GM06990 (cell line): ENCODE results near the gene TRAPPC2B.
A peak's percentile ranks its signal among the peaks of the same experiment; 100 is the strongest.

Source experiments
- DNase-seq: peaks from one replicate; pipeline ENCODE4 v3.0.0-alpha.2; 2011; ENCODE audit not compliant: insufficient read length; ENCODE audit errors: extremely low read depth
- H3K27me3 ChIP-seq: replicated peaks from 2 replicates; pipeline ENCODE4 v1.6.0; 2011; ENCODE audit warnings: low read length; ENCODE audit not compliant: control insufficient read depth, insufficient read depth
- H3K36me3 ChIP-seq: 2 replicates; pipeline ENCODE4 v1.5.1; 2011; ENCODE audit warnings: low read length; ENCODE audit not compliant: control insufficient read depth, insufficient read depth
- H3K4me3 ChIP-seq: replicated peaks from 2 replicates; pipeline ENCODE4 v1.5.1; 2011; ENCODE audit warnings: low read depth, mild to moderate bottlenecking, control low read depth, low read length
- CTCF ChIP-seq: IDR thresholded peaks from 2 replicates; pipeline ENCODE4 v1.5.1; 2011; ENCODE audit warnings: low read length, control low read depth, mild to moderate bottlenecking, inconsistent platforms; ENCODE audit not compliant: insufficient read depth, poor library complexity, severe bottlenecking

Gene TRAPPC2B

GRCh38 chr19:57321116-57321515, 42.2 kb upstream of the TRAPPC2B start:
- TF ChIP-seq CTCF, result no peak
- Histone ChIP-seq H3K27me3 (no peaks in the 10 kb centered on the region), H3K36me3 (peaks cover 5% of the 10 kb centered on the region), H3K4me3 (peak overlapping the region; percentile 74)
- DNase-seq, result no peak

GRCh38 chr19:57321751-57322150, 41.6 kb upstream of the TRAPPC2B start:
- no peak for DNase-seq
- no peaks in the 10 kb centered on the region for H3K27me3 ChIP-seq

GRCh38 chr19:57324992-57325391, 38.4 kb upstream of the TRAPPC2B start:
- Histone ChIP-seq H3K36me3 (peaks cover 17% of the 10 kb centered on the region), H3K27me3 (no peaks in the 10 kb centered on the region), H3K4me3 (no peak overlapping the region)
- no peak for DNase-seq
- no peak for TF ChIP-seq CTCF

More at GRCh38 chr19:57321751-57322150, 41.6 kb upstream of the TRAPPC2B start:
- H3K4me3 ChIP-seq, result peak overlapping the region; percentile 74
- peaks cover 6% of the 10 kb centered on the region for H3K36me3 ChIP-seq
- TF ChIP-seq CTCF, result no peak

- Histone ChIP-seq H3K4me3 (no peak overlapping the region), H3K36me3 (peaks cover 17% of the 10 kb centered on the region), H3K27me3 (no peaks in the 10 kb centered on the region)
- TF ChIP-seq CTCF, result no peak
- no peak for DNase-seq
These were observed 35.4 kb upstream of the TRAPPC2B start for GRCh38 chr19:57327993-57328392.

GRCh38 chr19:57334191-57334590, 29.2 kb upstream of the TRAPPC2B start:
- Histone ChIP-seq H3K27me3 (no peaks in the 10 kb centered on the region), H3K36me3 (no peaks in the 10 kb centered on the region; the same call in 1 of the 2 replicates), H3K4me3 (no peak overlapping the region)
- no peak for TF ChIP-seq CTCF
- no peak for DNase-seq

- DNase-seq, result no peak
- Histone ChIP-seq H3K36me3 (no peaks in the 10 kb centered on the region; the same call in 1 of the 2 replicates), H3K27me3 (no peaks in the 10 kb centered on the region), H3K4me3 (no peak overlapping the region)
- no peak for TF ChIP-seq CTCF
These were observed 24.5 kb upstream of the TRAPPC2B start for GRCh38 chr19:57338877-57339276.
